ENCODE results near the gene CAMK2N2.
A peak's percentile ranks its signal among the peaks of the same experiment; 100 is the strongest.

CAMK2N2 gene

GRCh38 chr3:184299488-184300377, 38.4 kb upstream of the CAMK2N2 start:
- POLR2A ChIA-PET, result no interaction called here

GRCh38 chr3:184298759-184299487, 37.6 kb upstream of the CAMK2N2 start, which contains the start of gene PSMD2:
PSMD2 (plus strand) TSS chr3:184299241; CDS start chr3:184299267, 26 bp downstream.
- peak; percentile 99 for DNase-seq (ENCODE audit: extremely low spot score)
- no peak for TF ChIP-seq CTCF (IDR thresholded peaks at IDR 0.05; ENCODE audit: control extremely low read depth, extremely low read depth, low read depth, missing control alignments)
- POLR2A ChIA-PET, result no interaction called here
- CTCF ChIA-PET, result interaction anchor here (0.8 to 1.3 kb wide), 3 partner anchors 9 to 215 kb away, joined by 3 read pairs; no protein-coding TSS in a partner anchor

More at GRCh38 chr3:184299488-184300377, 38.4 kb upstream of the CAMK2N2 start:
- TF ChIP-seq CTCF (IDR thresholded peaks at IDR 0.05; ENCODE audit: control extremely low read depth, extremely low read depth, low read depth, missing control alignments), result no peak
- DNase-seq (ENCODE audit: extremely low spot score), result peak; percentile 8
- CTCF ChIA-PET, result no interaction called here

GRCh38 chr3:184296616-184297015, 35.3 kb upstream of the CAMK2N2 start:
- no peak for TF ChIP-seq CTCF (IDR thresholded peaks at IDR 0.05; ENCODE audit: control extremely low read depth, extremely low read depth, low read depth, missing control alignments)
- no peak for DNase-seq (ENCODE audit: extremely low spot score)
- ChIA-PET CTCF (interaction anchor here (0.6 to 1.7 kb wide), 3 partner anchors 10 to 411 kb away, joined by 3 to 6 read pairs (median 4); no protein-coding TSS in a partner anchor), POLR2A (no interaction called here)

GRCh38 chr3:184295771-184296170, 34.4 kb upstream of the CAMK2N2 start:
- no peak for TF ChIP-seq CTCF (IDR thresholded peaks at IDR 0.05; ENCODE audit: control extremely low read depth, extremely low read depth, low read depth, missing control alignments)
- CTCF ChIA-PET, result interaction anchor here (1.0 to 3.3 kb wide), 4 partner anchors 9 to 400 kb away, joined by 3 to 11 read pairs (median 4); no protein-coding TSS in a partner anchor
- no peak for DNase-seq (ENCODE audit: extremely low spot score)

GRCh38 chr3:184291738-184292445, 30.5 kb upstream of the CAMK2N2 start:
- DNase-seq (ENCODE audit: extremely low spot score), result no peak
- ChIA-PET CTCF (interaction anchor here (1.2 to 1.8 kb wide), 4 partner anchors 42 to 396 kb away, joined by 3 to 4 read pairs (median 3); no protein-coding TSS in a partner anchor), POLR2A (no interaction called here)
- TF ChIP-seq CTCF (IDR thresholded peaks at IDR 0.05; ENCODE audit: control extremely low read depth, extremely low read depth, low read depth, missing control alignments), result no peak

More at GRCh38 chr3:184295771-184296170, 34.4 kb upstream of the CAMK2N2 start:
- POLR2A ChIA-PET, result no interaction called here

Measured in GM10248 (cell line).